ENCODE measurements around the gene TAS1R3.
"Not testable (repeated sequence)": the region's sequence is repeated elsewhere in the genome, so short reads cannot be mapped to it uniquely, and the experiment has no call there.

The TAS1R3 gene

DNA sequence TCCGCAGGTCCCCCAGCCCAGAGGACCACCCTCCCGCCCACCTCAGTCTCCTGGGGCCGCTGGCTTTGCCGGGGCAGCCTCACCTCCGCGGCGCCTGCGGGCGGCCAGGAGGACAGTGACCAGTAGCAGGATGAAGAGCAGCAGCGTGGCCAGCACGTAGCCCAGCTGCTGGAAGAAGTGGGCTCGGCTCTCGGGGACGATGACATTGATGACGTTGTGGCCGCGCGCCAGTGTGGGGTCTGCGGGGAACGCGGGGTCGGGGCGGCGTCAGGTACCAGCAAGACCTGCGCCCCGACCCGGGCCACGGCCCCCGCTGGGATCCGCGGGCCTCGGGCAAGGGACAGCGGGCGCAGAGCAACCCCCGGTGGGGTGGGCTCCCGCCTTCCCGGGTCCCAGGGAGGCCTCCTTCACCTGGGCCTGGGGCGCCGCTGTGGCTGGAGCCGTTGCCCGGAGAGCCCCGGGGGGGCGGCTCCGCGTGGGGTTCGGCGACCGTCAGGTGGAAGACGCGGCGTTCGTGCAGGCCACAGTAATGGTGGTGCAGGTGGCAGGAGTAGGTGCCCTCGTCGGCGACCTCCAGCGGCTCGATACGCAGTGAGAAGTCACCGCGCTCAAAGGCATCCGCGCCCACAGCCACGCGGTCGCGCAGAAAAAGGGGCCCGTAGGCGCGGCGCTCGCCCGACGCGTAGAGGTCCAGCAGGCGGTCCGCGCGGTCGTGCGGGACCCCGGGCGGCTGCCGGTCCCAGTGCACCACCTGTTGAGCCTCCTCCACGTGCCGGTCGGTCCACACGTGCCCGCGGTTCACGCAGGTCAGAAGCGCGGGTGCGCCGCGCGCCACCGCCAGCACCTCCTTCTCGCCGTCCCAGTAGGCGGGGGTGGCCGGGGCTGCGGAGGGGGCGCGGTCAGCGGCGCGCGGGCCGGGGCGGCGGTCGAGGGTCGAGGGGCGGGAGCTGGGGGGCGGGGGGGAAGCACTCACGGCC is 23.5 kb downstream of the TAS1R3 start:
- DNase-seq: no peak

DNA sequence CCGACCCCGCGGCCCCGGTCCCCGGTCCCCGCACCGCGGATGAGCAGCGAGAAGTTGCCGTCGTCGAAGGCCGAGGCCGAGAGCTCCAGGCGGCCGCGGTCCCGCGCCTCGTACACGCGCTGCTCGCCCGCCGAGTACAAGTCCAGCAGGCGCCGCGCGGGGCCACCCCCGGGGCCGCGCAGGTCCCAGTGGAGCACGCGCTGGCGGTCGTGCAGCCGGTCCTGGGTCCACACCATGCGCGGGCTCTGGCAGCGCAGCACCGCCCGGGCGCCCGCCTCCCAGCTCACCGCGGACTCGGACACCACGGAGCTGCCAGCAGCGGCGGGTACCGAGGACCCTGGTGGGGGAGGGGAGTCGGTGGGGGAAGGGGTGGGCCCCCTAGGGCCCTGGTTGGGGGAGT is 24.3 kb downstream of the TAS1R3 start:
- DNase-seq: no peak

DNA sequence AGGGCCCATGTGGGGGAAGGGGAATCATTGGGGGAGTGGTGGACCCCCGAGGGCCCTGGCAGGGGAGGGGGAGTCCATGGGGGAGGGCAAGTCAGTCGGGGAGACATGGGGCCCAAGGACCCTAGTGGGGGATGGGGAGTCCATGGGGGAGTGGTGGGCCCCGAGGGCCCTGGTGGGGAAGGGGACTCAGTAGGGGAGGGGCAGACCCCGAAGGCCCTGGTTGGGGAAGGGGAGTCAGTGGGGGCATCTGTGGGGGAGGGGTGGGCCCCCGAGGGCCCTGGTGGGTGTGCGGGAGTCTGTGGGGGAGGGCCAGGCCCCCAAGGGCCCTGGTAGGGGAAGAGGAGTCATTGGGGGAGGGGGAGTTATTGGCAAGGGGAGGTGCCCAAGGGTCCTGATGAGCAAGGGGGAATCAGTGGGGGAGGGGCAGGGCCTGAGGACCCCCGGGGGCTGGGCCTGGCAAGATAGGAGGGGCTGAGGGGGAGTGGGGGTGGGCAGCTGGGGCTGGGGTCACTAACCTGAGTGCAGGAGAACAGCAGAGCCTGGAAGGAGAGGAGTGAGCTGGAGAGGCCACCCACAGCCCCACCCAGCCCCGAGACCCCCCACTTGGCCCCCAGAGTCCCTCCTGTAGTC is 25.2 kb downstream of the TAS1R3 start:
- no peak for DNase-seq

DNA sequence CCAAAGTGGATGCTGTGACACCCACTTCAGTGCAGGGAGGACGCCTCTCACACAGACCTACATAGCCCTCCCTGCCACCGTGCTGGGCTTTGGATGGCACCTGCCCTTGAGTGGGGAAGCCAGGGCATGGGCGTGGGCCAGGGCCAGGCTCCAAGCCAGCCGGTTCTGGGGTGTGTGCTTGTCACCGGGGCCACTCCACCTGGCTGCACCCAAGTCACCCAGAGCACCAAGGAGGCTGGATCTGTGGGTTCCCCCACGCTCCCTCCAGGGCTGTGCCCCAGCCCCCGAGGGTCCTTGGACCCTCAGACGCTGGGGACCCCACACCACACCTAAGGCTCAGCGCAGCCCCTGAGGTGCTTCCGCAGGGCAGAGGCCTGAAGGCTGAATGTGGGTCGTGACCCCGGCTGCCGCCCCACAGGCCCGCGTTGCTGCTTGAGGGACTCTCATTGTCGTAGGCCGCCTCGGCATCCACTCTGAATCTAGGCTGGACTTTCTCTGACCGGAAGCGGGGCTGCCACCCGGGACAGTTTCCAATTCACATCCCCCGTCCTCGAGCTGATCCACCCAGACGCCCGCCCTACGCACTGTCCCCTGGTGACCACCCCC is 25.8 kb downstream of the TAS1R3 start:
- DNase-seq: no peak

DNA sequence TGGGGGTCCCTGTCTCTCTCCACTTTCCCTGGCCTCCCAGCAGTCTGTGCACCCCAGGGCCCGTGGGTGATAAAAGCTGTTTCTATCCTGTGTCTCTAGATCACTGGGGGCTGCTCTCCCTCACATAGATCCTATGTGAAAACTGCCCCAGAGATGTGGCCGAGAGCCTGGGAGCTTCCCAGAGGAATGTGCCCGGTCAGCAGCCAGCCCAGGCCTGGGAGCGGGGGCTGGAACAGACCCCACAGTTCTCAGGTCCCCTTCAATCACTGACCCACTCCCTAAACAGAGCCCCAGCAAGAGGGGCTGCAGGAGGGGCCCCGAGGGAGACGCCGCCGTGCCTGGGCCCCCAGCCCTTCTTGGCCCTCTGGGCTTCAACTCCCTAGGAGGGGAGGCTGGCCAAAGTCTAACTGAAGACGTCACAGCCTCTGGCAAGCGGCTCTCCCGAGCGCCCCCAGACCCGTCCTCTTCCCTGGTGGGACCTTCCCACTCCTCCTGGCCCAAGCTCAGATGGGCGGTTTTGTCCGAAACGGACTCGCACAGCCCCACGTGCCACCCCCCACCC is 26.9 kb downstream of the TAS1R3 start:
- no peak for DNase-seq

DNA sequence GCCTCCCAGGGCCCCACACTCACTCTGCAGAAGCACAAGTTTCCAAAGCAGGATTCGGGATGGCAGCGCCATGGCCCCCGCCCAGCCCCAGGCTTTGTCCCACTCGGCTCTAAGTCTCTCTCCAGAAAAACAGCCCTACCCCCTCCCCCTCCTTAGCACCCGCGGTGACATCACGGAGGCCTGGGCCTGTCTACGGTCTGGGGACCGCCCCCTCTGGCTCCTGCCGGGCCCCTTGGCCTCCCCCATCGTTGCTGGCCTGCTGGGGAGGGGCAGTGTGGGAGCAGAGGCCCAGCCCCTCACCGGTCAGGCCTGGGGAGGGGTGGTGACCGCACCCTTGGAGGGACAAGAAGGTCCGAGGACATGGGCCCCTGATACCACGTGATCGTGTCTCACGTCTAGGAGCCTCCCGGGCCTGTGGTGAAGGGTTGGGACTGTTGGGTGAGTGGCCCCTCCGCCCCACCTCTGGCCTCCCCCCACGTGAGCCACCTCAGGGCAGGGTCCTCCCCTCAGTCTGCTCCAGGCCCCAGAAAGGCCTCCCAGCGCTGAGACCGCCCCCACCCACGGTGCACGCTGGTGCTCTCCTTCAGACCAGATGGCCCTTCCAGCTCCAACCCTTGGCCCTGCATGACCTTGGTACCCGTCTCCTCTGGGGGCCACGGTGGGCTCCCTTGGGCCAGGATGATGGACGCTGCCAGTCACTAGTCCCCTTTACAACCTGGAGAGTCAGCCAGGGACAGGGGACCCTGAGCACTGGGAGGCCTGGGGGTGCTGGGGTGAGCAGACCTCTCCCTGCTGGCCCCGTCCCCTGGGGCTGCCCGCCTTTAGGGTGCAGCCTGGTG is 27.6 kb downstream of the TAS1R3 start, which contains the start of gene MXRA8:
Gene MXRA8 (minus strand): TSS at position 123 of the 839 bp plus-strand sequence. CDS start 51 bp downstream, at position 72.
- DNase-seq: peak; percentile 66

DNA sequence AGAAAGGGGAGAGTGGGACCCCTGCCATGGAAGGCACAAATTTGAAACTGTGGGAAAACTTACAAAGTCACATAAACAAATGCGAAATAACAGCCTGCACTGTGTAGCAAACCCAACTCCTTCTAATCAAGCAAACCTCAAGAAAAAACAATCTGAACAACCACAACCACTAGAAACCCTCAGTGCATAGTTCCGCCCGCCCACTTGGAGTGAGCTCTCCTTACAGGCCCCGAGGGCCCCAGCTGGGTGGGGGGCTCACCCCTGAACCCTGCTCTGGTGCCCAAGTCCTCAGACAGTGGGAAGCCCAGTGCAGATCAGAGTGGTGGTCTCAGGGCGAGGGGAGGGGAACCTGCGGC is 28.2 kb downstream of the TAS1R3 start:
- DNase-seq: no peak

DNA sequence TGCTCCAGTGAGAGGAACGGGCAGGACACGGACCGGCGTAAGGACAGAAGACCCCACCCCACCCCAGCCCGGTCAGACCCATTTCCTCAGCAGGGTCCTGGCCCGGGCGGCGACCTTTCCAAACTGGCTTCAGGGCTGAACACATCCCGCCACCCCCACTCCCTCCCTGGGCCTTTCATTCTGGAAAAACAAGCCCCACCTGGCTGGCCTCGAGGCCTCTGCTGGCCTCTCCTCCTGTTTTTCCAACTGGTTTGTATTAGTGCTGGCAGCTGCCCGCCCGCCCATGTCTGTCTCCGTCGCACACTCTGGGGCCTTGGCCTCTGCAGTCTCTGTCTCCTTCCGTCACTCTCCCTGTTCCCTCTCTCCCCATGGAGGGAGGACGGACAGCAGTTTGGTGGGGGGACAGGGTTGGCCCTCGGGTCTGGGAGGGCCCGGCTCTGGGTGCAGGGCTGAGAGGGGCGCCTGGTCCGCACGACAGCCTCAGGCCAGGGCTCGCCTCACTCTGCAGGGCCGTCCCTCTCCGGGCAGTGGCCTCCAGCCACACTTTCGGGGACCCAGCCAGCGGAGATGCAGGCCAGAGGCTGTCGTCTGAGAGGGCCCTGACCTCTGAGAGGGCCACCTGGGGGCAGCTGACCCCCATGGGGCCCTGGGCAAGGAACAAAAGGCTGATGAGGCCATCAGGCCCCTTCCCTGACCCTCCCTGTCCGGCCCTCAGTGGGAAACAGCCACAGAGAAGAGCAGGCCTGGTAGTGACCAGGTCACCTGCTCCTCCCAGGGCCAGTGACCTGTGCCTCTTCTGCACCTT is 28.8 kb downstream of the TAS1R3 start:
- DNase-seq: peak; percentile 71

DNA sequence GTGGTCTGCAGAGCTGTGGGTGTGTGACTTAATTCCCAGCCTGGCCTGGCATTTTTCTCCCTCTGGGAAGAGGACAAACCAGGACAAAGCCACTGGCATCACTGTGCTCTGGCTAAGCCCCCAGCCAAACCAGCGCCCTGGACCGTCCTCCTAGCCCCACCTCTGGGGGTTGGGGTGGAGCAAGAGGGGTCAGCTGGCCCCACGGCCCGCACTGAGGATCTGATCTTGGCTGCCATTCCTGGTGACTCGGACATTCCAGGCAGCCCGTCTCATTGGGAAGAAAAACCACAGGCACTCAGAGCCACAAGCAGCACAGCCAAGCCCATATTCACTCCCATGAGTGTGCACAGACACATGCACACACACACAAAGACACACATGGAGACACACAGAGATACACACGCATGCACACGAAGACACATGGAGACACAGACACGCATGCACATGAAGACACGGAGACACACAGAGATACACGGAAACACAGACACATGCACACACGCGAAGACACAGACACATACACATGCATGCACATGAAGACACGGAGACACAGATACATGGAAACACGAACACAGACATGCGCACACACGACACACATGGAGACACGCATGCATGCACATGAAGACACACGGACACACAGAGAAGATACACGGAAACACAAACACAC is 29.6 kb downstream of the TAS1R3 start:
- peak; percentile 87 for DNase-seq

DNA sequence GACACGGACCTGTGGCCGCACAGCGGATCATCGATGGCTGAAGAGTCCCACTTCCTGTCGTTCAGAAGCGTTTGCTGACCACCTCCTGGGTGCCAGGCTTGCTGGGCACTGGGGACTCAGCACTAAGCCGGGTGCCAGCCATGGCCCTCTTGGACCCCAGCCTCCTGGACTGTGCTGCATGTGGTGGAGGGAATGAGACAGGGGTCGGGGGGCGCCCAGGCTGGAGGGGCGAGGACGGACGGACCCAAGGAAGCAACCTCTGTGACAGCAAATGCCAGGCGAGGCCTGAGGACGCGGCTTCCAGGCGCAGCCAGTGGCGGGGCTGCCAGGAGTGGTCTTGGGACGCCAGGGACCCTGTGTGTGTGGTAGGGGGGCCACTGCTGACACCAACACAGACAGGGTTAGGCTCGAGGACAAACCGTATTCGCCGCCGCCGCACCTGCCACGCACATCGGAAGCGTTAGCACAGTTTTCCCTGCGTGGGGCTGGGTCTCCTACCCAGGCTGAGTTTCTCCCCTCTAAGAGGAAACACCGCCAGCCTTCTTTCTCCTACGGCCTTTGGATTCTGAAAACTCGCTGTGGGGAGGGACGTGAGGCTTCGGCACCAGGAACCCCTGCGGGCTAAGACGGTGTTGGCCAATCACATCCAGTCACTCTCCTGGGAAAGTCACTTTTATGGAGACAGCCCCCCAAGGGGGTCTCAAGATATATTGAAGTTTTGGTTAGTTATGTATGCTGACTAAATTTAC is 30.3 kb downstream of the TAS1R3 start:
- no peak for DNase-seq

DNA sequence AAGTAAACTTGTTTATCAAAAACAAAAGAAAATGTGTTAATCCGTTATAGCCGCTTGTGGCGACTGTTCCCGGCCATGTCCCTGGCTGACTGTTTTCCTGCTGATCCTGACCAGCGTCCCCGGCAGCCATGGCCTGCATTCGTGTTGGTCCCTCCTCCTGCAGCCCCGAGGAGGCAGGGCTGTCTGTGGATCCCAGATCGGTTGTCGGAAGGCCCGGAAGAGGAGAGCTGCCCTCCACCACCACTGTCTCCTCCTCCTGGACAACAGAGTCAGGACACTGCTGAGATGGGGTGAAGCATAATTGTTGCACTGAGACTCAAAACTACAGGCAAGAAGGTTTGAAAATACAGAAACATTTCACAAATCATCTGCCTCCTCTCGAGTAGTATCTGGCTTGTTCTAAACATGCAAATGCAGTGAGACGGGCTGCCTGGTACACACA is 30.9 kb downstream of the TAS1R3 start:
- DNase-seq: peak; percentile 61

DNA sequence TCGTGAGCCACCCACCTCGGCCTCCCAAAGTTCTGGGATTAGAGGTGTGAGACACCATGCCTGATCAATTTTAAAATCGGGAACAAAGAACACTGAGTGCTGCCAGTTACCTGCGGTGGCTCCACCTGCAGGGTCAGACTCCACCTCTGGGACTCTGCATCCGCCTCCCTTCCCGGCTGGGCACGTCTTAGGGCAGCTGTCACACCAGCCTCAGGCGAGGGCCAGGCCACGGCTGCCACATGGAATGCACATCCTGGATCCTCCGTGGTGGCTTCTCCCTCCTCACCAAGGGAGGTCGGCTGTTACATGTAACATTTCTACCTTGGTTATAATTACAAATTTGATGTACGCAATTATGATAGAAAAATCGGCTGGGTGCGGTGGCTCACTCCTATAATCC is 33.2 kb downstream of the TAS1R3 start:
- DNase-seq: no peak

DNA sequence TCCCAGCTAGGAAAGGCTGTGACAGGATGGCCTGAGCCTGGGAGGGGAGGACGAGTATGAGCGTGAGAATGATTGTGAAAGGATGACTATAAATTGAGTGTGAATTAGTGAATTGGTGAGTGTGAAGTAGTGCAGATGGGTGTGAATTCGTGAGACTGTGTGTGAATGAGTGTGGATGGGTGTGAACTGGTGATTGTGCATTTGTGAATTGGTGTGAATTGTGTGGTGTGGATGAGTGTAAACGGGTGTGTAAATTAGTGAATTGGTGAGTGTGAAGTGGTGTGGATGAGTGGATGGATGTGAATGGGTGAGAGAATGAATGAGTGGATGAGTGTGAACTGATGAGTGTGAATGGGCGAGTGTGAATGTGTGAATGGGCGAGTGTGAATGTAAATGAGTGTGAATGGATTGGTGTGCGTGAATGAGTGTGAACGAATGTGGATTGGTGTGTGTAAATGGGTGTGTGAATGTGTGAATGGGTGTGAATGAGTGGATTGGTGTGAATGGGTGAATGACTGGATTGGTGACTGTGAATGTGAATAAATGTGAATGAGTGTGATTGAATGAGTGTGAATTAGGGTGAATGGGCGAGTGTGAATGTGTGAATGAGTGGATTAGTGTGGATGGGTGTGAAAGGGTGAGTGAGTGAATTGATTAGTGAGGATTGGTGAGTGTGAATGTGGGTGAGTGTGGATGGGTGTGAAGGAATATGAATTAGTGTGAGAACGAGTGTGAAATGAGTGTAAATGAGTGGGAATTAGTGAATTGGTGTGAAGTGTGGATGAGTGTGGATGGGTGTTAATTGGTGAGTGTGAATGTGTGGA is 35.0 kb downstream of the TAS1R3 start:
- no peak for DNase-seq

DNA sequence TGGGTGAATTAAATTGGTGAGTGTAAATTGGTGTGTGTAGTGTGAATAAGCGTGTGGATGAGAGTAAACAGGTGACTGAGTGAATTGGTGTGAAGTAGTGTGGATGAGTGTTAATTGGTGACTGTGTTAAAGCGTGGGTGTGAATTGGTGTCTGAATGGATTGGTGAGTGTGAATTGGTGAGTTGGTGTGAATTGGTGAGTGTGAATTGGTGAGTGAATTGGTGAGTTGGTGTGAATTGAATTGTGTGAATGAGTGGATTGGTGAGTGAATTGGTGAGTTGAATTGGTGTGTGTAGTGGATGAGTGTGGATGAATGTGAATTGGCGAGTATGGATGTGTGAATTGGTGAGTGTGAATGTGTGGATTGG is 35.6 kb downstream of the TAS1R3 start:
- DNase-seq: no peak

DNA sequence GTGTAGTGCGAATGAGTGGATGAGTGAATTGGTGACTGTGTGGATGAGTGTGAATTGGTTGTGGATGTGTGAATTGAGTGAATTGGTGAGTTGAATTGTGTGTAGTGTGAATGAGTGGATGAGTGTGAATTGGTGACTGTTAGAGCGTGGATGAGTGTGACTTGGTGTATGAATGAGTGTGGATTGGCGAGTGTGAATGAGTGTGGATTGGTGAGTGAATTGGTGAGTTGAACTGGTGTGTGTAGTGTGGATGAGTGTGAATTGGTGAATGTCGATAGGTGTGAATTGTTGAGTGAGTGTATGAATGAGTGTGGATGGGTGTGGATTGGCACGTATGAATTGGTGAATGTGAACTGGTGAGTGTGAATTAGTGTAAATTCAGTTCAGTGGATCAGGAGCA is 36.2 kb downstream of the TAS1R3 start:
- no peak for DNase-seq

DNA sequence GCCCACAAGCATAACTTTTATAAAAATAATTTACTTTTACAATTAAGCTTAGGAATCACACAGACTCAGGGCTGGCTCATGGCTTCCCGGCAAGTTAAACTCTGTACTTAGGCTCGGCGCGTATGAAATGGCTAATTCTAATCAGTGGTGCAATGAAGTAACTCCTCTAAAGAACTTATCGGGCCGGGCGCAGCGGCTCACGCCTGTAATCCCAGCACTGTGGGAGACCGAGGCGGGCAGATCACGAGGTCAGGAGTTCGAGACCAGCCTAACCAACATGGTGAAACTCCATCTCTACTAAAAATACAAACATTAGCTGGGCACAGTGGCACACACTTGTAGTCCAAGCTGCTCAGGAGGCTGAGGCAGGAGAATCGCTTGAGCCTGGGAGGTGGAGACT is 39.0 kb downstream of the TAS1R3 start:
- not testable (repeated sequence) for DNase-seq

DNA sequence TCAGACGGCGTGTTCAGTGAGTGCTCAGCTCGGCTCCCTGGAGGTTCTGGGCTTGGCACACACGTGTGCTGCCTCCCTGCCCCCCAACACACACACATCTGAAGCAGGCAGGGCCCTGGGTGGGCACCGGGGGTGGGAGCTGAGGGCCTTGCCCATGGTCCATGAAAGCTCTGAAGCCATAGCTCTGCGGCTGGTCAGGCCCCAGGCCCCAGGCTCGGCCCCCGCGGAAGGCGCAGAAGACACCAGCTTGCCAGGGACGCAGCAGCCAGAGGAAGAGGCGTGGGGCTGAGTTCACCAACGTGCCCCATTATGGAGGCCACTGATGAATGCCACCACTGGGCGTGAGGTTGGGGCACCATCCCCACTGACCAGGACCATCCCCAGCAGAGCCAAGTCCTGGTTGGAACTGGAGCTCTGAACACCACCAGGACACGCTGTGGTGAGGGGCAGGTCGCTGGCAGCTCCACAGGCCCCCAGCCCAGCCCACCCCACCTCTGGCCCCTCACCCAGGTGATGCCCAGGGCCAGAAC is 39.8 kb downstream of the TAS1R3 start:
- no peak for DNase-seq

DNA sequence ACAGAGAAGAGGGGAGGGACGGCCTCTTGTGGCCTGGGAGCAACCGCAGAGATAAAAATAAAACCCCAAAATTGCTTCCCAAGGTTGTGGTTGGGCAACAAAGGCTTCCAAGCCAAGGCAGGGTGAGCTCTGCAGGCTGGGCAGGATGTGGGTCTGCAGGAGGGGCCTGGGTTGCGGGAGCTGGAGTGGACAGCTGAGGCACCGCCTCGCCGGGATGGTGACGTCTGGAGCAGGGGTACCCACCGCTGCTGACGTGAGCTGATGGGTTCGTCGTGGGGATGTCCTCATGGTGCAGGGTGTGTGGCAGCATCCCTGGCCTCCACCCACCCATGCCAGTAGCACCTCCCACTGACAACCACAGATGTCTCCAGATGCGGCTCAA is 40.3 kb downstream of the TAS1R3 start:
- DNase-seq: no peak
